ENCODE data around the gene COTL1. TPM values are rescaled to one million over a fixed set of nuclear protein-coding genes. Genes with fewer than 3 reads are reported as not detected.

Gene COTL1
- total RNA-seq (2022; extraction: Qiagen RNA extraction): 437 to 593 TPM (median 533 TPM) in 5 replicates

GRCh38 chr16:84617791-84618580, at the start of gene COTL1:
Gene COTL1 (minus strand): TSS chr16:84618078. CDS start chr16:84617914, 164 bp downstream.

GRCh38 chr16:84647828-84648594, 30.1 kb upstream of the COTL1 start, which contains the start of gene KLHL36:
Gene KLHL36 (plus strand): TSS chr16:84648511. CDS start chr16:84650868, 2,357 bp downstream.

Other genes with a start within 250 kb of the COTL1 start
- gene ATP2C2, start 249.5 kb downstream of the COTL1 start, total RNA-seq (2022; extraction: Qiagen RNA extraction): 0.04 to 0.10 TPM (median 0.07 TPM) in 4 of 5 replicates, not detected in the other
- gene MEAK7, start 113.4 kb downstream of the COTL1 start, total RNA-seq (2022; extraction: Qiagen RNA extraction): 43.1 to 62.5 TPM (median 54.6 TPM) in 5 replicates
- gene KLHL36, start 30.4 kb upstream of the COTL1 start, total RNA-seq (2022; extraction: Qiagen RNA extraction): 17.3 to 25.7 TPM (median 23.8 TPM) in 5 replicates
- 72.1 to 93.1 TPM (median 84.1 TPM) in 5 replicates for gene USP10, start 81.9 kb upstream of the COTL1 start, total RNA-seq (2022; extraction: Qiagen RNA extraction)
- 3.0 to 3.5 TPM (median 3.2 TPM) in 5 replicates for gene CRISPLD2, start 201.9 kb upstream of the COTL1 start, total RNA-seq (2022; extraction: Qiagen RNA extraction)